IMR-90 (cell line): ENCODE measurements around the gene DOK6. TPM values are rescaled to one million over a fixed set of nuclear protein-coding genes. Genes with fewer than 3 reads are reported as not detected.

ENCODE experiments used
- ATAC-seq: fragments of 200-7000 bp; cut with Tn5 transposase; 2 replicates; pipeline ENCODE4 v1.9.1; 2020; ENCODE audit warnings: low read depth, mild to moderate bottlenecking, moderate library complexity
- BruUV-seq: library from RNA; stranded (reverse); fragments of 400-500 nt; replicated peaks from 2 replicates; lab custom pipeline; 2021; lab: Mats Ljungman, UMichigan
- CTCF ChIA-PET: fragments of 300-600 bp; formaldehyde crosslinking; extraction: SDS; loops from one replicate; lab custom pipeline; 2021; ENCODE audit warnings: antibody characterized with exemption; lab: Yijun Ruan, JAX
- POLR2A ChIA-PET: fragments of 300-600 bp; sonication (Branson Sonifier 250); formaldehyde crosslinking; loops from one replicate; lab custom pipeline; 2022; ENCODE audit warnings: antibody characterized with exemption; ENCODE audit not compliant: unreplicated experiment; lab: Charles Lee
- DNase-seq: peaks from one replicate; pipeline ENCODE4 v3.0.0; 2013
- H2AFZ ChIP-seq: replicated peaks from 2 replicates; pipeline ENCODE3; 2013; ENCODE audit warnings: low read length, mild to moderate bottlenecking; ENCODE audit not compliant: poor library complexity
- H2AK5ac ChIP-seq: 2 replicates; pipeline ENCODE4 v1.6.1; 2013; ENCODE audit warnings: low read depth, low read length, inconsistent platforms
- H2AK9ac ChIP-seq: replicated peaks from 2 replicates; pipeline ENCODE3; 2013; ENCODE audit warnings: mild to moderate bottlenecking, low read depth, low read length, moderate library complexity; ENCODE audit not compliant: poor library complexity
- H2BK120ac ChIP-seq: 2 replicates; pipeline ENCODE4 v1.6.1; 2013; ENCODE audit warnings: low read depth, low read length, inconsistent platforms
- H2BK15ac ChIP-seq: 3 replicates; pipeline ENCODE4 v1.6.1; 2013; ENCODE audit warnings: low read depth, low read length, inconsistent platforms
- H2BK20ac ChIP-seq: 2 replicates; pipeline ENCODE4 v1.6.1; 2013; ENCODE audit warnings: low read depth, mild to moderate bottlenecking, inconsistent platforms, low read length, moderate library complexity
- H2BK5ac ChIP-seq: 2 replicates; pipeline ENCODE4 v1.6.1; 2013; ENCODE audit warnings: mild to moderate bottlenecking, low read depth, low read length, inconsistent platforms; ENCODE audit not compliant: poor library complexity, severe bottlenecking
- H3K14ac ChIP-seq: replicated peaks from 2 replicates; pipeline ENCODE4 v1.6.1; 2013; ENCODE audit warnings: low read depth, low read length, inconsistent platforms
- H3K18ac ChIP-seq: 2 replicates; pipeline ENCODE4 v1.6.1; 2013; ENCODE audit warnings: low read depth, low read length, control low read depth
- H3K23ac ChIP-seq: 2 replicates; pipeline ENCODE4 v1.6.1; 2013; ENCODE audit warnings: low read depth, low read length, inconsistent platforms
- H3K27ac ChIP-seq: 2 replicates; pipeline ENCODE4 v1.5.1; 2013; ENCODE audit warnings: mild to moderate bottlenecking, control low read depth, low read length; ENCODE audit not compliant: insufficient read depth
- H3K27me3 ChIP-seq: 2 replicates; pipeline ENCODE4 v1.6.1; 2013; ENCODE audit warnings: low read length; ENCODE audit not compliant: control insufficient read depth, insufficient read depth
- H3K36me3 ChIP-seq: 2 replicates; pipeline ENCODE4 v1.6.1; 2013; ENCODE audit warnings: low read length, mixed read lengths; ENCODE audit not compliant: control insufficient read depth, insufficient read depth
- H3K4ac ChIP-seq: 2 replicates; pipeline ENCODE4 v1.6.1; 2013; ENCODE audit warnings: low read depth, low read length, inconsistent platforms
- H3K4me1 ChIP-seq: 2 replicates; pipeline ENCODE4 v1.6.1; 2013; ENCODE audit warnings: low read length, mixed read lengths; ENCODE audit not compliant: control insufficient read depth, insufficient read depth
- H3K4me2 ChIP-seq: 2 replicates; pipeline ENCODE4 v1.6.1; 2013; ENCODE audit warnings: low read depth, mild to moderate bottlenecking, control low read depth, low read length, moderate library complexity
- H3K4me3 ChIP-seq: 2 replicates; pipeline ENCODE4 v1.5.1; 2013; ENCODE audit warnings: low read depth, mild to moderate bottlenecking, control low read depth, low read length, moderate library complexity; ENCODE audit not compliant: insufficient read depth
- H3K56ac ChIP-seq: 2 replicates; pipeline ENCODE4 v1.6.1; 2013; ENCODE audit warnings: low read length, inconsistent platforms; ENCODE audit not compliant: insufficient read depth; ENCODE audit errors: extremely low read depth
- H3K79me1 ChIP-seq, 2 experiments: 2 replicates each; pipeline ENCODE4 v1.6.1; 2013; ENCODE audit warnings: low read length in 2 of 2, inconsistent platforms in 1 of 2, low read depth in 1 of 2
- H3K9ac ChIP-seq: 2 replicates; pipeline ENCODE4 v1.6.1; 2013; ENCODE audit warnings: low read depth, low read length, control low read depth
- H3K9me1 ChIP-seq: 2 replicates; pipeline ENCODE4 v1.6.1; 2013; ENCODE audit warnings: low read length, inconsistent platforms; ENCODE audit not compliant: insufficient read depth
- H3K9me3 ChIP-seq: 2 replicates; pipeline ENCODE4 v1.6.1; 2013; ENCODE audit warnings: low read length; ENCODE audit not compliant: control insufficient read depth, insufficient read depth
- H4K20me1 ChIP-seq: 2 replicates; pipeline ENCODE4 v1.6.1; 2013; ENCODE audit warnings: low read length, inconsistent platforms; ENCODE audit not compliant: insufficient read depth
- H4K5ac ChIP-seq: 2 replicates; pipeline ENCODE4 v1.6.1; 2013; ENCODE audit warnings: mild to moderate bottlenecking, low read depth, low read length, control low read depth
- H4K8ac ChIP-seq, 2 experiments: 2 replicates each; pipeline ENCODE4 v1.6.1; 2013; ENCODE audit warnings: low read depth in 2 of 2, low read length in 2 of 2, control low read depth in 1 of 2, inconsistent platforms in 1 of 2
- H4K91ac ChIP-seq: 2 replicates; pipeline ENCODE4 v1.6.1; 2013; ENCODE audit warnings: low read depth, low read length, inconsistent platforms; ENCODE audit not compliant: insufficient read depth
- BHLHE40 ChIP-seq: fragments of 150-350 bp; IDR thresholded peaks from 2 replicates; pipeline ENCODE4 v1.6.1; 2016; ENCODE audit warnings: mild to moderate bottlenecking, low read depth, low read length
- CEBPB ChIP-seq: IDR thresholded peaks from 2 replicates; pipeline ENCODE4 v1.6.1; 2012; ENCODE audit warnings: low read depth, low read length, improper control_type of control experiment
- CHD1 ChIP-seq: IDR thresholded peaks from 2 replicates; pipeline ENCODE4 v1.6.1; 2012; ENCODE audit warnings: low read depth, low read length, improper control_type of control experiment
- FOS ChIP-seq: fragments of 150-350 bp; IDR thresholded peaks from 2 replicates; pipeline ENCODE4 v1.6.1; 2016; ENCODE audit warnings: low read depth, low read length
- MAFK ChIP-seq: IDR thresholded peaks from 2 replicates; pipeline ENCODE4 v1.6.1; 2012; ENCODE audit warnings: low read depth, low read length, improper control_type of control experiment
- MAZ ChIP-seq: IDR thresholded peaks from 2 replicates; pipeline ENCODE4 v1.6.1; 2012; ENCODE audit warnings: low read depth, mild to moderate bottlenecking, low read length, improper control_type of control experiment, moderate library complexity, borderline replicate concordance
- MXI1 ChIP-seq: IDR thresholded peaks from 2 replicates; pipeline ENCODE4 v1.6.1; 2012; ENCODE audit warnings: low read depth, mild to moderate bottlenecking, low read length, moderate library complexity, borderline replicate concordance
- NFE2L2 ChIP-seq: fragments of 150-350 bp; IDR thresholded peaks from 2 replicates; pipeline ENCODE4 v1.6.1; 2016; ENCODE audit warnings: low read depth, mild to moderate bottlenecking, low read length
- POLR2A ChIP-seq: IDR thresholded peaks from 2 replicates; pipeline ENCODE4 v1.6.1; 2012; ENCODE audit warnings: mild to moderate bottlenecking, low read depth, low read length
- RAD21 ChIP-seq: IDR thresholded peaks from 2 replicates; pipeline ENCODE4 v1.6.1; 2012; ENCODE audit warnings: low read length, improper control_type of control experiment
- RCOR1 ChIP-seq: IDR thresholded peaks from 2 replicates; pipeline ENCODE4 v1.6.1; 2012; ENCODE audit warnings: mild to moderate bottlenecking, low read length, improper control_type of control experiment; ENCODE audit not compliant: insufficient replicate concordance
- RFX5 ChIP-seq: IDR thresholded peaks from 2 replicates; pipeline ENCODE4 v1.8.0; 2012; ENCODE audit warnings: low read depth, mild to moderate bottlenecking, low read length, moderate library complexity
- SMC3 ChIP-seq: fragments of 150-350 bp; IDR thresholded peaks from 2 replicates; pipeline ENCODE4 v1.6.1; 2016; ENCODE audit warnings: low read depth, mild to moderate bottlenecking, antibody characterized with exemption, low read length, moderate library complexity
- dilution Hi-C: fragments of 300-500 bp; cut with HindIII; formaldehyde crosslinking; loops from one replicate; pipeline ENCODE4 v1.14.3; 2018; ENCODE audit warnings: low sequenced_read_pairs; ENCODE audit not compliant: unreplicated experiment
- in situ Hi-C: fragments of 300-500 bp; cut with MboI; formaldehyde crosslinking; loops from 3 replicates; pipeline ENCODE4 v1.14.3; 2019; ENCODE audit warnings: low sequenced_read_pairs, inconsistent platforms, mixed read lengths
- intact Hi-C: fragments of 100-400 bp; cut with micrococcal nuclease; formaldehyde crosslinking; loops from 2 replicates; pipeline ENCODE4 v1.10.0; 2022
- polyA plus RNA-seq, 3 experiments: library from polyadenylated mRNA; depleted of rRNA; stranded (reverse); fragments of >200 nt; gene quantifications; 2 replicates each; pipeline ENCODE4 v1.2.3, GENCODE V29; 2012; ENCODE audit warnings: low replicate concordance in 1 of 3
- total RNA-seq: library from RNA; depleted of rRNA; stranded (reverse); fragments of >200 nt; gene quantifications from 2 replicates; pipeline ENCODE4 v1.2.3, GENCODE V29; 2012
- TF ChIP-seq, protein P1 (sequence below): fragments of 150-350 bp; IDR thresholded peaks from 2 replicates; pipeline ENCODE4 v1.6.1; 2017; ENCODE audit warnings: mild to moderate bottlenecking, antibody characterized with exemption, low read length, low read depth
- TF ChIP-seq, protein P2 (sequence below): fragments of 150-350 bp; IDR thresholded peaks from 2 replicates; pipeline ENCODE4 v1.6.1; 2016; ENCODE audit warnings: low read depth, mild to moderate bottlenecking, low read length, moderate library complexity, borderline replicate concordance
- TF ChIP-seq, protein P3 (sequence below): conservative IDR thresholded peaks from 2 replicates; pipeline ENCODE4 v1.5.1; 2012; ENCODE audit warnings: mild to moderate bottlenecking, low read depth, low read length, improper control_type of control experiment

Gene DOK6
- total and polyA plus RNA-seq, 2 of the 4 experiments (the other 2 are of a cell fraction): 1.9 to 2.7 TPM

- no peak overlapping the region for H4K5ac ChIP-seq
- no peaks in the 10 kb centered on the region for H4K20me1 ChIP-seq
- no peak overlapping the region for H3K9ac ChIP-seq
- no peak overlapping the region for H3K4me3 ChIP-seq
- POLR2A ChIA-PET: no interaction called here
- no peak for DNase-seq
- BruUV-seq: no TSS peak
- H3K4ac ChIP-seq: no peak overlapping the region
- no peaks in the 10 kb centered on the region for H3K9me3 ChIP-seq
- intact Hi-C loops (no loop called here), dilution Hi-C loops (no loop called here), in situ Hi-C loops (no loop called here)
- H3K27me3 ChIP-seq: no peaks in the 10 kb centered on the region
- no peak overlapping the region for H4K91ac ChIP-seq
- no peak overlapping the region for H4K8ac ChIP-seq
- H2BK20ac ChIP-seq: no peak overlapping the region
- H3K27ac ChIP-seq: no peak overlapping the region
- H3K79me1 ChIP-seq: no peaks in the 10 kb centered on the region
- H3K4me2 ChIP-seq: no peak overlapping the region
- H2AFZ ChIP-seq: no peak overlapping the region
- no peaks in the 10 kb centered on the region for H3K4me1 ChIP-seq
- no peak overlapping the region for H3K18ac ChIP-seq
- no peak for ATAC-seq
- H2BK15ac ChIP-seq: no peak overlapping the region
- TF ChIP-seq RFX5 (no peak), MXI1 (no peak), CHD1 (no peak), BHLHE40 (no peak), MAZ (no peak), POLR2A (no peak), SMC3 (no peak), NFE2L2 (no peak), FOS (no peak), RCOR1 (no peak), RAD21 (no peak), MAFK (no peak), CEBPB (no peak)
- TF ChIP-seq, protein P1, sequence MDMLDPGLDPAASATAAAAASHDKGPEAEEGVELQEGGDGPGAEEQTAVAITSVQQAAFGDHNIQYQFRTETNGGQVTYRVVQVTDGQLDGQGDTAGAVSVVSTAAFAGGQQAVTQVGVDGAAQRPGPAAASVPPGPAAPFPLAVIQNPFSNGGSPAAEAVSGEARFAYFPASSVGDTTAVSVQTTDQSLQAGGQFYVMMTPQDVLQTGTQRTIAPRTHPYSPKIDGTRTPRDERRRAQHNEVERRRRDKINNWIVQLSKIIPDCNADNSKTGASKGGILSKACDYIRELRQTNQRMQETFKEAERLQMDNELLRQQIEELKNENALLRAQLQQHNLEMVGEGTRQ: no peak
- TF ChIP-seq, protein P2, sequence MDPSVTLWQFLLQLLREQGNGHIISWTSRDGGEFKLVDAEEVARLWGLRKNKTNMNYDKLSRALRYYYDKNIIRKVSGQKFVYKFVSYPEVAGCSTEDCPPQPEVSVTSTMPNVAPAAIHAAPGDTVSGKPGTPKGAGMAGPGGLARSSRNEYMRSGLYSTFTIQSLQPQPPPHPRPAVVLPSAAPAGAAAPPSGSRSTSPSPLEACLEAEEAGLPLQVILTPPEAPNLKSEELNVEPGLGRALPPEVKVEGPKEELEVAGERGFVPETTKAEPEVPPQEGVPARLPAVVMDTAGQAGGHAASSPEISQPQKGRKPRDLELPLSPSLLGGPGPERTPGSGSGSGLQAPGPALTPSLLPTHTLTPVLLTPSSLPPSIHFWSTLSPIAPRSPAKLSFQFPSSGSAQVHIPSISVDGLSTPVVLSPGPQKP: no peak
- TF ChIP-seq, protein P3, sequence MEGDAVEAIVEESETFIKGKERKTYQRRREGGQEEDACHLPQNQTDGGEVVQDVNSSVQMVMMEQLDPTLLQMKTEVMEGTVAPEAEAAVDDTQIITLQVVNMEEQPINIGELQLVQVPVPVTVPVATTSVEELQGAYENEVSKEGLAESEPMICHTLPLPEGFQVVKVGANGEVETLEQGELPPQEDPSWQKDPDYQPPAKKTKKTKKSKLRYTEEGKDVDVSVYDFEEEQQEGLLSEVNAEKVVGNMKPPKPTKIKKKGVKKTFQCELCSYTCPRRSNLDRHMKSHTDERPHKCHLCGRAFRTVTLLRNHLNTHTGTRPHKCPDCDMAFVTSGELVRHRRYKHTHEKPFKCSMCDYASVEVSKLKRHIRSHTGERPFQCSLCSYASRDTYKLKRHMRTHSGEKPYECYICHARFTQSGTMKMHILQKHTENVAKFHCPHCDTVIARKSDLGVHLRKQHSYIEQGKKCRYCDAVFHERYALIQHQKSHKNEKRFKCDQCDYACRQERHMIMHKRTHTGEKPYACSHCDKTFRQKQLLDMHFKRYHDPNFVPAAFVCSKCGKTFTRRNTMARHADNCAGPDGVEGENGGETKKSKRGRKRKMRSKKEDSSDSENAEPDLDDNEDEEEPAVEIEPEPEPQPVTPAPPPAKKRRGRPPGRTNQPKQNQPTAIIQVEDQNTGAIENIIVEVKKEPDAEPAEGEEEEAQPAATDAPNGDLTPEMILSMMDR: no peak
- no peak overlapping the region for H2BK120ac ChIP-seq
- CTCF ChIA-PET: no interaction called here
- H3K56ac ChIP-seq: no peak overlapping the region
- H2AK9ac ChIP-seq: no peak overlapping the region
- no peaks in the 10 kb centered on the region for H3K36me3 ChIP-seq
- H2AK5ac ChIP-seq: no peak overlapping the region
- H3K14ac ChIP-seq: no peak overlapping the region
- H3K9me1 ChIP-seq: no peaks in the 10 kb centered on the region
- no peak overlapping the region for H2BK5ac ChIP-seq
- H3K23ac ChIP-seq: no peak overlapping the region
Measured at GRCh38 chr18:69411199-69411598, 10.5 kb downstream of the DOK6 start.
